Left cardiac atrium (tissue), 4 donors: Measurements from ENCODE around the gene SECISBP2L. TPM values are rescaled to one million over a fixed set of nuclear protein-coding genes. Genes with fewer than 3 reads are reported as not detected.

Experiments used
- ATAC-seq, 2 donors: fragments of 200-7000 bp; cut with Tn5 transposase; one replicate each; pipeline ENCODE4 v1.9.1; 2020; ENCODE audit warnings: mild to moderate bottlenecking in 2 of 2, moderate library complexity in 2 of 2
- DNase-seq: peaks from one replicate; pipeline ENCODE4 v3.0.0-alpha.2; 2020
- intact Hi-C, 2 donors: fragments of 100-400 bp; cut with DNase I; formaldehyde crosslinking; loops; one replicate each; pipeline versions ENCODE4 v1.14.1 to v1.15.1; 2022 to 2023
- total RNA-seq, 2 donors: library from RNA; stranded (reverse); fragmentation: NEBNext Ultra II Directional; extraction: Animal tissue kit (Norgen Biotek cat#: 25700); gene quantifications; one replicate each; pipeline ENCODE4 v1.2.1, GENCODE V29; 2021
- donor health status: DM: no; HTN: yes; CAD: no.
- donor health status: DM: no; HTN: yes; CAD: no; lungs with severe emphysema.
- donor health status: DM: yes; HTN: yes; CAD: no.
- donor health status: Dilated cardiomyopathy.

SECISBP2L gene
- total RNA-seq, 2 donors from 2014 or later = 30.5 to 35.0 TPM

DNA sequence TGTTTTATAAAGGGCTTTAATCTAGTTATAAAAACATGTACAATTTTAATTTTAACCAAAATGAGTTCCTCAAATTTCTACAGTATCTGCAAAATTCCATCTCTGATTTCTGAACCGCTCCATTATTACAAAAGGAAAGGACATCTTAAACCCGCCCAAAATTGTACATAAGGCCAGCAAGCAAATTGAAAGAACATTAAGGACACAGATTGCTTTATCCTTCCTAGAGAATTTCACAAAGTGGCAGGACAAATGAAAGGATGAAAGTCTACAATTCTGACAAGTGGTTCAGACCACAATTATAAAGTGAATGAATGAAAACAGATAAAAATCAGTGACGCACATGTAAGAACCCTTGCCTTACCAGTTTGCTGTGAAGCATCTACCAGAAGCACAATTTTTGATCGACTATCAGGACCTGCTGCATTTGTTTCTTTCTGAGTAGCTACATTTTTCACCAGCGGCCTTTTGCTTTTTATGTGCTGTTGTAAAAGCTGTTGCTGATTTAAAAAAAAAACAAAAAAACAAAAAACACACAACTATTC, 13.6 kb downstream of the SECISBP2L start:
- DNase-seq = no peak
- no peak for ATAC-seq
- intact Hi-C loops = no loop called here

DNA sequence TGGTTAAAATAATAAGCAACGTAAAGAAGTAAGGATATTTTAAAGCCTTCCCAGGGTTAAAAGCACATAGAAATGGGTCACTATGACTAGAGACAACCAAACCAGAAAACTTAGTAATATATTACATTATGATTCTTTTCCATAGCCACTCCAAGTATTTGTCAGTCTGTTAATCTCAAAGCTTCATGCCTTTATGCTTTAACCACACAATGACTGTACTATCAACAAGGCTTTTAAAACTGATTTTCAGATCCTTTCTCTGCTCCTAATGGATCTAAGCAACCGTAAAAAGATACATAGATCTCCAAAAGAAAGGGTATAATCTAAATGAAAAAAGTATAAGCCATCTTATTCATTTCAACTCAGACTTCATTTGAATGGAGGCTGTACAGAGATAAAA, 14.4 kb downstream of the SECISBP2L start:
- no peak for ATAC-seq
- intact Hi-C loops = no loop called here
- DNase-seq = no peak

DNA sequence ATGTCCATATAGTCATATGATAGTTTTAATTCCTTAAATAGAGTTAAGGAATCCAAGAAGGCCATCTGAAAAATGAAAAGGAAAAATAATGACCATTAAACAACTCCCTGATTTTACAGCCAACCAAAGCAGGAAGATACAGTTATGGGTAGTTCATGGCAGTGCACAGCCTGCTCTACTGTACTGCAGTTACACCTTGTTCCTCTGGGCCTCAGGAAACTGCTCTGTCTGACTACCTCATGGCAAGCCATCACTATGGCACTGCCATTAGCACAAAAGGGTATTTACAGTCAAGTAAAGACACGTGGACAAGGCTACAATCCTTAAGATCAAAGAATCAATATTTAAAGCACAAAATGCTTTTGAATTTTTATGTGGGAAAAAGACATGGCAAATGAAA, 19.5 kb downstream of the SECISBP2L start:
- ATAC-seq (no peak), DNase-seq (no peak)
- intact Hi-C loops = no loop called here

DNA sequence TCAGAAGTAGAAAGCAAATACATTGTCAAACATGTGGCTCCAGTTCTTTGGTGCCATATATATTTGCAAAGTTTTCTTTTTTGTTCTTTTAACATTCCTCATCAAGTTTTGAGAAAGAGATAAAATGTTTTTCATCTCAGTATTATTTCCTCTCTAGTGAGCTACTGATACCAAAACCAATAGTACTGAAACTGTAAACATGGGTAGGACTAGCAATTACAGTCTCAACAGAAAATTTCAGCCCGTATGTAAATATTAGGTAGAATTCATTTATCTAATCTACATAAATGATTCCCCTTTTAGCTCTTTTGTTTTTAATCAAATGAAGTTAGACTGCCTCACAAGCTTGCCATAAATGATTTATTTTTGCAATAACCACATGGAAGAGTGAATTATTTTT, 21.4 kb downstream of the SECISBP2L start:
- intact Hi-C loops = no loop called here
- no peak for ATAC-seq

DNA sequence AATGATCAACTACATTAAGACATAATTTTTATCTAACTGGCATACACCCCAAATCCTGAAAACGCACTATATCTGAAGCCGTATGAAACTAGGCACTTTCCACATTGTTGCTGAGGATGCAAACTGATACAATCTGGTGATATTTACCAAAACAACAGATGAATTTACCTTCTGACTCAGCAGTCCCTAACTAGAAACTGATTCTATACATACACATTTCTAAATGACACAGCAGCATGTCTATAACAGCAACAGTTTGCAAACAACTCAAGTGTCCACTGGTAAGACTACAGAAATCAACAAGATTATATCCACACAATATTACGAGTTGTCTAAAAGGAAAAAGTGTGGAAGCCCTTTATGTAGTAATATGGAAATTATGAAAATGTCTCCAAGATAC, 22.9 kb downstream of the SECISBP2L start:
- DNase-seq = no peak
- no peak for ATAC-seq

More for the DNA sequence above, 21.4 kb downstream of the SECISBP2L start:
- DNase-seq = no peak

GRCh38 chr15:49015896-49016295, 30.4 kb downstream of the SECISBP2L start:
- intact Hi-C loops = no loop called here
- DNase-seq (no peak), ATAC-seq (no peak)

More for the DNA sequence above, 22.9 kb downstream of the SECISBP2L start:
- intact Hi-C loops = no loop called here

DNA sequence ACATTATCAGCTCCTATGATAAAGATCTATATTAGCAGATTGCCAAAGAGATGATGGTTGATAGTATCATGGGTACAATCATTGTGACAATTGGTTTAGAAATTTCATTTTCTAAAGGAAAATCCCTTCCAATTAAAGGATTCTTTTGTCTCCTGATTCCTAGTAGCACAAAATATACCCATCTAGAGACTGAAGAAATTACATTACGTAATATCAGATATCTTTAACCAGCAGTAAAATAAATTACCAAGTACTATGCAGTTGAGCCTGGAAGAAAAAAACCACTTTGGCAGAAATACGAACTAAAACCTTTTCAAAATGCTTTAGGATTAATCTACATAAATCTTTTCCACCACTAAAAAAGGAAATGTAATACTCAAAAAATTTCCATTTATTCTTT, 46.9 kb downstream of the SECISBP2L start:
- intact Hi-C loops = no loop called here
- DNase-seq = no peak
- no peak for ATAC-seq

- no peak for DNase-seq
- intact Hi-C loops = no loop called here
- ATAC-seq = no peak
Measured at GRCh38 chr15:48996276-48996675, 50.0 kb downstream of the SECISBP2L start.

GRCh38 chr15:48993380-48993779, 52.9 kb downstream of the SECISBP2L start:
- no peak for ATAC-seq
- intact Hi-C loops = no loop called here
- DNase-seq = no peak

DNA sequence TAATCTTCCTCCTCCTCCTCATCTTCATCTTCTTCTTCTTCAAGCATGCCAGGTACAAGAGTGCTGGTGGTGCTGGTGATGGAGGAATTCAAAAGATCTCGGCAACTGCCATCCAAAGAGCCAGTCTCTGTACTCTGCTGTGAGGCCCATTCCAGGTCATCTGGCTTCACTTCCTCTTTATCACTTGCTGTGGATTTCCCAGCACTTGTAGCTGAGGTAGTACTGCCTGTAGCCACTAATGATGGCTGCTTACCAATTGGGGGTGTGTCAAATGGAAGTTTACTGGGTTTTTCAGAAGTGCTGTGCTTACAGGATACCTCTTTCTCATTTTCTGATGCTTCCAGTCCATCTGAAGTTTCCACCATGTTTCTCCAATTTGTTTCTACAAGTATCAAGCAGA, 53.7 kb downstream of the SECISBP2L start:
- ATAC-seq (peak in 1 of 2 donors; percentile 38), DNase-seq (no peak)
- intact Hi-C loops = no loop called here

GRCh38 chr15:48992096-48992495, 54.1 kb downstream of the SECISBP2L start:
- ATAC-seq = no peak
- no peak for DNase-seq
- intact Hi-C loops = no loop called here

- DNase-seq (no peak), ATAC-seq (no peak)
- intact Hi-C loops = no loop called here
Measured at GRCh38 chr15:48989170-48989569, 57.1 kb downstream of the SECISBP2L start.

DNA sequence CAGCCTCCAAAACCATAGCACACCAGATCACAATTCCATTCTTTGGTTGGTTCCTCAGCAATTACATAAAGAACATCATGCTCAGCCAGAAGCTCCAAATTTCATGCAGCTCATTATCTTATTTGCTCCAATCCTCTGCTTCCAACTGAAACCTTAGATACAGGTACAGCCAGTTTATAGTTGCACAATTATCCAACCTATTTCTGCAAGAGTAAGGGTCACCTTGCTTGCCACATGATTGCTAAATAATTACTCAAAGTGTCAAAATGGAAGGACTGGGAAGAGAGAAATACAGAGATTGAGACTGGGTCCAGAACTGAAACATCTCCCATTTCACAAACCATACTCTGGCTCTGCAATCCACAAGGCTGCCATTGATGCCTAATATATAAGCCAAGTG, 59.1 kb downstream of the SECISBP2L start:
- intact Hi-C loops = no loop called here

DNA sequence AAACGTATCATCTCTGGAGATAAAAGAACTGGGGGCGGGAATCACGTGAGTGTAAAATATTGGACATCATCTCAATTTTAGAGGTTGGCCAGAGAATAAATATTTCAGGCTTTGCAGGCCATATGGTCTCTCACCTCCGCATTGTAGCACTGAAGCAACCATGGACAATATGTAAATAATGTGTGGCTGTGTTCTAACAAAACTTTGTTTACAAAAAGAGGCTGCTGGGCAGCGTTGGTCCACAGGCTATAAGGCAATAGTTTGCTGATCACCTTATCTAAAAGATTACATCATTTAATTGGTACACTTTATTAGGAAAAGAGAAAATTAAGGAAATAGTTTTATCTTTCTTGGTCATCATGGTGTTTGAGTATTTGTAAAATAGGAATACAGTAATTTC, 60.0 kb downstream of the SECISBP2L start:
- ATAC-seq = no peak
- intact Hi-C loops = no loop called here

More for the DNA sequence above, 59.1 kb downstream of the SECISBP2L start:
- DNase-seq = no peak
- ATAC-seq = no peak

GRCh38 chr15:48985516-48985915, 60.7 kb downstream of the SECISBP2L start:
- ATAC-seq = no peak
- no peak for DNase-seq
- intact Hi-C loops = no loop called here

More for the DNA sequence above, 60.0 kb downstream of the SECISBP2L start:
- DNase-seq = no peak

- no peak for DNase-seq
- intact Hi-C loops = no loop called here
- peak; percentile 19 to 53 for ATAC-seq
Measured at GRCh38 chr15:48984811-48985352, 61.4 kb downstream of the SECISBP2L start.

DNA sequence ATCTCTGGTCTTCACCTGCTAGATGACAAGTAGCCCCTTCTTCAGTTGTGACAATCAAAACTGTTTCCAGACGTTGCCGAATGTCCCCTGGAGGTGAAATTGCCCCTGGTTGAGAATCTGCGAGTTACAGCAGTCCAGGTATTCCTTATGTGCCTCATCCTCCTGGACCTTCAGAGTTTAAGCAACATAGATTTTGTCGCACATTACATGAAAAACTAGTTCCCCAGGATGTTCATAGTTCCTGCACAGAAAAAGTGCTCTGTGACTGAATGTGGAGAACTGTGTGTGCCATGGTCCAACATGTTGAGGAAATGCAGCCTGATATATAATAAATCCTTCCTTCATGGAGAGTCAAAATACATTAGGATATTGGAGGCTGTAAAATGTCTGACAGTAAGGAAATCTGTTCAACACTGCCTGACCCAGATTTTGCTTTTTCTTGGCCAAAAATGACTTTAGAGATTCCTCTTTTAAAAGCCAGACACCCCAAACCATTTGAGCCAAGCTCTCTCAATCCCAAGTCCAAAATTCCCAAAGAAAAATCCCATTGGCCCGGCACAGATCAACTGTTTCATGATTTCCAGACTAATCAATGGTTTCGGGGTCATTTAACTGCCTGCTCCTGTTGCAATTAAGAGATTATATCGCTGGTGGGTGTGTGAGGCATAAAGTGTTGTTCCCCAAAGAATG, 62.1 kb downstream of the SECISBP2L start:
- ATAC-seq (no peak), DNase-seq (no peak)
- intact Hi-C loops = no loop called here

GRCh38 chr15:48983300-48983699, 62.9 kb downstream of the SECISBP2L start:
- no peak for DNase-seq
- ATAC-seq = peak in 1 of 2 donors; percentile 69
- intact Hi-C loops = no loop called here

DNA sequence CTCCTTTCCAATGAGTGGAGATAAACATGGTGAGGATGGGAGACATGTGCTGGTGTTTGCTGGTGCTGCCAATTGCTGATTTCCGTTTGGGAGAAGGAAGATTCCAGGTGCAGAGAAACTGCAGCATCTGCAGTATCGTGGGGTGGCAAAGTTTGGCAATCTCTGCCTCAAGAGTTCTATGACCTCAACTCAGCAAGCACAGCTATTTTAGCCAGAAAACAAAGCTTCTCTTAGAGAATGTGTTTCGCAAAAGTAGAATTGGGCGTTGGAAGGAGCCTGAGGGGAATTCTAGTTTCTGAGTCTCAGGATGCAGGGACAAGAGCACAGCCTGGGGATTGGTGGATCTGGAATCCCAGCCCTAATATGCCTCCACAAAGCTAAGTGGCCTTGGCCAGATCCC, 64.3 kb downstream of the SECISBP2L start:
- ATAC-seq = no peak
- intact Hi-C loops = no loop called here
- no peak for DNase-seq

DNA sequence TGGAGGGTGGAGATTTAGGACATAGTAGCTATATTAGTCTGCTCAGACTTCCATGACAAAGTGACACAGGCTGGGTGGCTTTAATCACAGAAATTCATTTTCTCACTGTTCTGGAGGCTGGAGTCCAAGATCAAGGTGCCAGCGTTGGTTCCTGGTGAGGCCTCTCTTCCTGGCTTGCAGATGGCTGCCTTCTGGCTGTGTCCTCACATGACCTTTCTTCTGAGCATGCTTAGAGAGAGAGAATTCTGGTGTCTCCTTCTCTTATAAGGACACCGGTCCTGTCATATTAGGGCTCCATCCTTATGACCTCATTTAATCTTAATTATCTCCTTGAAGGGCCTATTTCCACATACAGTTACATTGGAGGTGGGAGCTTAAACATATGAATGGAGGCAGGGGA, 67.6 kb downstream of the SECISBP2L start:
- DNase-seq (no peak), ATAC-seq (no peak)
- intact Hi-C loops = no loop called here
